ENCODE results near the gene ETS2.

- no peak for TF ChIP-seq CTCF (IDR thresholded peaks at IDR 0.05)
- TF ChIP-seq POLR2A (IDR thresholded peaks at IDR 0.05), result no peak
These were observed 32.2 kb downstream of the ETS2 start for GRCh38 chr21:38837806-38838461.
